Nephron (organoid): Measurements from ENCODE around the gene PHF19.

Experiments used
- H3K27ac Mint-ChIP-seq, 3 experiments: 2 replicates each; pipeline ENCODE4 v1.8.0; 2020; ENCODE audit warnings: mixed read lengths in 3 of 3, mild to moderate bottlenecking in 2 of 3, moderate library complexity in 1 of 3
- H3K27me3 Mint-ChIP-seq: 2 replicates; pipeline ENCODE4 v1.8.0; 2021; ENCODE audit warnings: low read depth, mild to moderate bottlenecking, moderate library complexity, mixed read lengths
- H3K36me3 Mint-ChIP-seq: 2 replicates; pipeline ENCODE4 v1.8.0; 2020; ENCODE audit warnings: low read depth, mixed read lengths
- H3K4me1 Mint-ChIP-seq: 2 replicates; pipeline ENCODE4 v1.8.0; 2020; ENCODE audit warnings: mixed read lengths
- H3K4me3 Mint-ChIP-seq, 3 experiments: 2 replicates each; pipeline ENCODE4 v1.8.0; 2020; ENCODE audit warnings: mild to moderate bottlenecking in 3 of 3, mixed read lengths in 3 of 3, moderate library complexity in 2 of 3
- H3K9me3 Mint-ChIP-seq: 2 replicates; pipeline ENCODE4 v1.8.0; 2020; ENCODE audit warnings: mixed read lengths
- TF ChIP-seq, protein P1 (sequence below), 3 experiments: fragments of 200-600 bp; sonication (generic); IDR thresholded peaks; one replicate each; pipeline ENCODE4 v1.5.0; 2021; ENCODE audit warnings: antibody characterized with exemption in 3 of 3; ENCODE audit not compliant: unreplicated experiment in 3 of 3

The PHF19 gene

DNA sequence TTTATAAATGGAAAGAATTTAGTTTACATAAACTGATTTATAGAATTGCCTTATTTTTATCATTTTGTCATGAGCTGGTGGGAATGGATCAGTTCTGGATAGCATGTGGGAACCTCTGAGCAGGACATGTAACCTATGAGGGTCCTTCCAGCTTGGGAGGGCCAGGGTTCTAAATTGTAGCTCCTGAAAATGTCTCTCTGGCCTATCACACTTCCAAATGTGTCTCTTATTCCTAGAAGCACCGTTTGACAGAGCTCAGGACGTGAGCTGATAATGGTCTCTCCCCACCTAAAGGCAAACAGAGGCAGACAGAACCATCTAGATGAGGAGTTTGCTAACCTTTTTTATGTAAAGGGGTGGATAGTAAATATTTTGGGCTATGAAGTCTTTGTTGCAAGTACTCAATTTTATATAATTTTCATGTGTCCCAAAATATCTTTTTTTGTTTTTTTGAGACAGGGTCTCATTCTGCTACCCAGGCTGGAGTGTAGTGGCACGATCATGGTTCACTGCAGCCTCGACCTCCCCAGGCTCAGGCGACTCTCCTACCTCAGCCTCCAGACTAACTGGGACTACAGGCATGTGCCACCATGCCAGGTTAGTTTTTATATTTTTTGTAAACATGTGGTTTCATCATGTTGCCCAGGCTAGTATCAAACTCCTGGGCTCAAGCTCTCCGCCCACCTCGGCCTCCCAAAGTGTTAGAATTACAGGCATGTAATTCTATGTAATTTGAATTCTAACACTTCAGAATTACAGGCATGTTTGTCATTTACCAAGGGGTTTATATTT, 45.6 kb upstream of the PHF19 start:
- TF ChIP-seq, protein P1, sequence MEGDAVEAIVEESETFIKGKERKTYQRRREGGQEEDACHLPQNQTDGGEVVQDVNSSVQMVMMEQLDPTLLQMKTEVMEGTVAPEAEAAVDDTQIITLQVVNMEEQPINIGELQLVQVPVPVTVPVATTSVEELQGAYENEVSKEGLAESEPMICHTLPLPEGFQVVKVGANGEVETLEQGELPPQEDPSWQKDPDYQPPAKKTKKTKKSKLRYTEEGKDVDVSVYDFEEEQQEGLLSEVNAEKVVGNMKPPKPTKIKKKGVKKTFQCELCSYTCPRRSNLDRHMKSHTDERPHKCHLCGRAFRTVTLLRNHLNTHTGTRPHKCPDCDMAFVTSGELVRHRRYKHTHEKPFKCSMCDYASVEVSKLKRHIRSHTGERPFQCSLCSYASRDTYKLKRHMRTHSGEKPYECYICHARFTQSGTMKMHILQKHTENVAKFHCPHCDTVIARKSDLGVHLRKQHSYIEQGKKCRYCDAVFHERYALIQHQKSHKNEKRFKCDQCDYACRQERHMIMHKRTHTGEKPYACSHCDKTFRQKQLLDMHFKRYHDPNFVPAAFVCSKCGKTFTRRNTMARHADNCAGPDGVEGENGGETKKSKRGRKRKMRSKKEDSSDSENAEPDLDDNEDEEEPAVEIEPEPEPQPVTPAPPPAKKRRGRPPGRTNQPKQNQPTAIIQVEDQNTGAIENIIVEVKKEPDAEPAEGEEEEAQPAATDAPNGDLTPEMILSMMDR (IDR thresholded peaks at IDR 0.05; ENCODE audit: unreplicated experiment in 3 of 3) = no peak
- Mint-ChIP-seq H3K4me1 (peaks cover 32% of the 10 kb centered on the region), H3K9me3 (no peaks in the 10 kb centered on the region), H3K27ac (peak overlapping the region in 2 of 3 experiments; percentile 75 to 88), H3K27me3 (peaks cover 1% of the 10 kb centered on the region), H3K4me3 (no peak overlapping the region), H3K36me3 (no peaks in the 10 kb centered on the region)

DNA sequence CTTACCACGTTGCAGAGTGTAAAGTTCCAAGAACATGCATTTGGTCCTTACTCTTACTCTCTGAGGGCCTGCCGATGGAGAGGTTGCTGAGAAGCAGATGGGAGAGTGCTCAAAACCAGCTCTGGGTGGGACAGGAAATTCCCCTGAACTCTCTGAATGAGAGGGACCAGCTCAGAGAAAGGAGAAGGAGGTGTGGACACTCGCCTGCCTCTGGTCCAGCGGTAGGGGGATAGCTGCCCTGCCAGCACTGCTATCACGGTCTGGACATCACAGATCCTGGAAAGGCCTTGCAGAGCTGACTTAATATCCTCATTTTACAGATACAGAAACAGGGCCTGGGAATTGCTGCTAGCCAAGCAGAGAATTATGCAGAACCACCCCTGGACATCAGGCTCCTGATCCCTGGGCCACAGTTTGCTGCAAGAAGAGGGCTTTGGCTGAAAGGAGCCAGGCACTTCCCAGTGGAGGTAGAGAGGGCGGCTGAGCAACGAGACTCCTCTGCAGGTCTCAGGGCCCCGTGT, 44.7 kb upstream of the PHF19 start:
- Mint-ChIP-seq H3K4me1 (peaks cover 35% of the 10 kb centered on the region), H3K4me3 (no peak overlapping the region), H3K36me3 (peaks cover 2% of the 10 kb centered on the region), H3K27ac (peak overlapping the region; percentile 75 to 88 (median 82)), H3K9me3 (peaks cover 4% of the 10 kb centered on the region), H3K27me3 (no peaks in the 10 kb centered on the region)
- TF ChIP-seq, protein P1 (IDR thresholded peaks at IDR 0.05; ENCODE audit: unreplicated experiment in 3 of 3) = no peak

DNA sequence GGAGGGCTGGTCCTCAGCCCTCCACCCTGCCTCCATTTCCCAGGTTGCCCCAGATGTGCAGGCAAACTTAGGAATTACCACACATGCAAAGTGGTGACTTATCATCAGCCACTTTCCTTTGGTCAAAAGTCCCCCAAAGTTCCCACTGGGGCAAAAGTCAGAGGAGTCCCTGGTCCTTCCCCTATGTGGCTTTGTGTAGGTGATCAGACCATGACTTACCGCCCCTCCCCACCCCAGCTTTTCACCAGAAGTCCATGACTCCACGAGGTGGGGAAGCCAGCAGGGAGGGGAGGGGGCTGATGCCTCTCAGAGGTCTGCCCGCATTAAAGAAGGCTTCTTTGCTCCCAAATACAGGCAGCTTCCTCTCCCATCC, 43.8 kb upstream of the PHF19 start:
- H3K4me3 Mint-ChIP-seq = no peak overlapping the region
- no peaks in the 10 kb centered on the region for H3K27me3 Mint-ChIP-seq
- H3K27ac Mint-ChIP-seq = peak overlapping the region in 2 of 3 experiments; percentile 75 to 88
- peaks cover 5% of the 10 kb centered on the region for H3K9me3 Mint-ChIP-seq
- H3K4me1 Mint-ChIP-seq = peaks cover 43% of the 10 kb centered on the region
- TF ChIP-seq, protein P1 (IDR thresholded peaks at IDR 0.05; ENCODE audit: unreplicated experiment in 3 of 3) = no peak
- H3K36me3 Mint-ChIP-seq = peaks cover 4% of the 10 kb centered on the region

DNA sequence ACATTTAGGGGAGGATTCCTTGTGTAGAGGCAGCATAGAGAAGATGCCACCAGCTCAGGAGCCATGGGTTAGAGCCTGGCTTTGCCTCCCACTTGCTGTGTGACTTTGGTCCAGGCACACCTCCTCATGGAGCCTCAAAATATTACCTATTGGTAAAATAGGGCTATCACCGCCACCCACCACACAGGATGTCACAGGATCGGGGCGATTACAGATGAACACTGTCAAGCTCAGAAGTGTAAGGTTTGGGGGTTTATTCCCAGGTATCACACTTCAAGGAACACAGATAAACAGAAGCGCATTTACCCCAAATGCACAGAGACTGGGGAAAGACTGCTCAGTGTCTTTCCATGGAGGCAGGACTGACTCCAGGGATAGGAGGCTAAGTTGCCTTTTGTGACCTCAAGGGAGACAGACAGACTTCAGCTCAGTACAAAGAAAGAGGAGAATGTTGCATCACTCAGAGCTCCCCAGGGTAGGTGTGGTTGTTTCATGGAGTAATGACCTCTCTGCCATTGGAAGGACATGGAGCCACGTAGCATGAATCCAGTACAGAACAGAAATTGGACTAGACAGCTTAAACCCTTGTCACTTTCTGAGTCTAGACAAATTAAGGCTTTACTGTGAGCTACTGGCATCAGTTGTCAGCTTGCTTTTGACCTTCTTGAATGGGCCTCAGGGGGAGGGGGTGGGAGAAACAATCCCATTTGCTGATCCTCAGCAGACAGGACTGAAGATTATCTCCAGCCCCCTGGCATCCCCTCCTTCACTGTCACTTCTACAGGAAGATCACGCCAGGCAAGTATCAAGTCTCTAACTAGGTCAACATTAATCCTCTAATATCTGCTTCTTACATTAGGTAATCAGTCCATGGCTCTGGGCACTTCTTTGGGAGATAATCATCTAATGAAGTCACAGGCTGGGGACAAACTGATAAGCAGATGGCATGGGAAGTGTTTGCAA, 43.1 kb upstream of the PHF19 start:
- Mint-ChIP-seq H3K4me1 (peaks cover 43% of the 10 kb centered on the region), H3K9me3 (peaks cover 5% of the 10 kb centered on the region), H3K4me3 (no peak overlapping the region), H3K27ac (peak overlapping the region; percentile 19 to 62 (median 44)), H3K27me3 (no peaks in the 10 kb centered on the region), H3K36me3 (peaks cover 4% of the 10 kb centered on the region)
- TF ChIP-seq, protein P1 (IDR thresholded peaks at IDR 0.05; ENCODE audit: unreplicated experiment in 3 of 3) = no peak

DNA sequence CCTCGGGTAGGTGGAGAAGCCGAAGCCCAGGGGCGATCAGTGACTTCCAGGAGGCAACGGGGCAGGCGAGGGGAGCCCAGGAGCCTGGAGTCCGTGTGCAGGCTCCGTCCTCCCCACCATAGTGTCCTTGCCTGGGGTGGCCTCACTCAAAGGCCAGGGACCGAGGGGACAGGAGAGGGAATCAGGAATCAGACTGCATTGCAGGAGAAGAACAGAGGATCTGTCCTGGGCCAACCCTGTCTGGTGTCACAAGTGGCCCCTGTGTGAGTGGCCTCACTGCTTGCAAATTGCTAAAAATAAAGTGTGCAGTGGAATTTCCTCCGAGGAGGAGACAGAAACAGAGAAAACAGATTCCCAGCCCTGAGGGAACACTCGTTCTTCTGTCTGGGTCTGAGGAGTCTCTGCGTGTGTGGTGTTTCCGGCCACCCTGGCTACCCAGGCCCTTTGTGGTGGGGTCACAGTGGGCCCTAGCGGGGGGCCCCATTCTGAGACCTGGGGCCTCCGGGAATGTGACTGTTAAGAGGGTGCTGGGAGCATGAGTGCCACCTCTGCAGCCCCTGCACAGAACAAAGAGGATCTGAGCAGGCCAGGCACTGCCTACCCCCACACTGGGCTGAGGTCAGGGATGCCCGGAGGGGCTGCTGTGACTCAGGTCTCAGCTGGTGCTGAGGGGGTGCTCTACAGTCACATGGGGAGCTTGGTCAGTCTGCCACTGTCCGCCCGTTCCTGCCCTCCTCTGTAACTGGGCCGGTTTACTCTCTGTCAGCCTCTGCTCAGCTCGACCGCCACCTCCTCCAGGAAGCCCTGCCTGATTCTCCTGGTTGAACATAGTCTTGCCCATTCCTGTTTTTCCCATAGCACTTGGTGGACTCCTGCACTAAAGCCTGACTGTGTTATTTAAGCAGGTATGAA, 42.2 kb upstream of the PHF19 start:
- Mint-ChIP-seq H3K27ac (peak overlapping the region; percentile 19 to 62 (median 44)), H3K4me3 (no peak overlapping the region), H3K4me1 (peaks cover 43% of the 10 kb centered on the region), H3K9me3 (peaks cover 5% of the 10 kb centered on the region), H3K36me3 (peaks cover 4% of the 10 kb centered on the region), H3K27me3 (no peaks in the 10 kb centered on the region)
- TF ChIP-seq, protein P1 (IDR thresholded peaks at IDR 0.05; ENCODE audit: unreplicated experiment in 3 of 3) = no peak
